GM18873 (cell line): ENCODE data around the gene OR5D16.
"Not testable (repeated sequence)": the region's sequence is repeated elsewhere in the genome, so short reads cannot be mapped to it uniquely, and the experiment has no call there.

Source experiments
- ATAC-seq: cut with Tn5 transposase; IDR thresholded peaks from one replicate; pipeline ENCODE4 v1.9.1; 2021; ENCODE audit warnings: mild to moderate bottlenecking, moderate library complexity, moderate number of reproducible peaks; ENCODE audit not compliant: unreplicated experiment, low FRiP score

The OR5D16 gene

DNA sequence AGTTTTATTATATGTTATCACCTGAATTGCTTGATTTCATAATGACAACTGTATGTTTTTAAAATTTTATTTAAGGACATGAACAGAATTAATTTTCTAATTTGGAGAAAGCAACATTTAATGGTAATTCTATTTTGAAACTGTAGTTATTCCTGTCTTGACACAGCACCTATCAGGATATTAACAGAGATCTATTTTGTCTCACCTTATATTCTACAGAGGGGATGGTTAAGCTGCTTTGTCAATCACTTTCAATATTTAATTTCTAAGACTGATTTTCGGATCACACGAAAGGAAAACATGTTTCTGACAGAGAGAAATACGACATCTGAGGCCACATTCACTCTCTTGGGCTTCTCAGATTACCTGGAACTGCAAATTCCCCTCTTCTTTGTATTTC lies at the start of gene OR5D16:
OR5D16 (plus strand) TSS at position 301 of the 400 bp plus-strand sequence; CDS start at position 301, 0 bp downstream.
- ATAC-seq = no peak

DNA sequence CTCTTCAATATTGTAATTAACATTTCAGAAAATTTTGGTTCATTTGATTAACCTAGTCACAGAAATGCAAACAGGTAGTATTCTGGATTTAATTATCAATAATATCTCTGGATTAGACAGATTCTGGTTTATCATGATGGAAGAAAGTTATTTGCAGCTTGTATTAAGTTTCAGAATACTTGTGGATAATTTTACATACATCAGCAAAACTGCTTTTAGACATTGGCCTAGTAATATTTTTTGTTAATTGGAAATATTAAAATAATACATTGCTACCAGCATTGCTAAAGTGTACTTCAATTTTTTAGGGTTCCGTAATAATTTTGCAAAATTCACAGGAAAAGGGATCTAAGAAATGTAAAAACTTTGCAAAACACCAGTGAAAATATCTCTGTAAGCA lies 46.9 kb upstream of the OR5D16 start:
- ATAC-seq = no peak

DNA sequence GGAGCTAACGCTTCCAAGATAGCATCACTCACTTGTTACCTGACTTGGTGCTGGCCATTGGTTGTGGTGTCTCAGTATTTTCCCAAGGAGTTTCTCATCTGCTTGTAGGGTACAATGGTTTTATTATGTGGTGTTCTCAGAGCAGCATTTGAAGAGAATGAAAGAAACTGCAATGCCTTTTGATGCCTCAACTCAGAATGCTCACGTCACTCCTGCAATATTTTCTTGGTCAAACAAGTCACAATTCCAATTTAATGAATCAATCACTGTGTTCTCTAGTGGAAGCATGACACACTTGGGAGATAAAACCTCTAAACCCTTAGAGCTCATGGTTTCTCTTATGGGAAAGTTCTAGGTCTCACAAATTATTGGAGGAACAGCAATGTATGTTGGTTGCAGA lies 45.2 kb upstream of the OR5D16 start:
- no peak for ATAC-seq

DNA sequence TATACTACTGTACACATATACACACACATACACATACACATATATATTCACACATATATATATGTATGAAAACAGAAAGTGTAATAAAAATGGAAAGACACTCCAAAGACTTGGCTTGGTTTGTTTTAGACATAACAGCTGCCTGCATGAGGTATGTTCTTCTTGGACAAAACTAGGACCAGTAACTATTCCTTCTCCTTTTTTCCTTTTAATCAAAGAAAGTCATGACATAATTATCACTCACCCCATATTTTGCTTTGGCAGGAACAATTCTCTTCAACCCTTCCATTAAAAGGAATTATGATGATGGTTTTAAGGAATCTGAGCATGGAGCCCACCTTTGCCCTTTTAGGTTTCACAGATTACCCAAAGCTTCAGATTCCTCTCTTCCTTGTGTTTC lies 43.3 kb upstream of the OR5D16 start, which contains the start of gene OR5D14:
OR5D14 (plus strand) TSS at position 301 of the 400 bp plus-strand sequence; CDS start at position 301, 0 bp downstream.
- no peak for ATAC-seq

DNA sequence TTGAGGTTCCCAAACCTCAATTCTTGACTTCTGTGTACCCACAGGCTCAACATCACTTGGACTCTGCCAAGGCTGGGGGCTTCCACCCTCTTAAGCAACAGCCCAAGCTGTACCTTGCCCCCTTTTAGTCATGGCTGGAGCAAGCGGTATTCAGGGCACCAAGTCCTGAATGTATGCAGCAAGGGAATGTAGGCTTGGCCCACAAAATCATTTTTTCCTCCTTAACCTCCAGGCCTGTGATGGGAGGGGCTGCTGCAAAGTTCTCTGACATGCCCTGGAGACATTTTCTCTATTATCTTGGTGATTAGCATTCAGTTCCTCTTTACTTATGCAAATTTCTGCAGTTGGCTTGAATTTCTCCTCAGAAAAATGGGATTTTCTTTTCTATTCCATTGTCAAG lies 32.3 kb upstream of the OR5D16 start:
- no peak for ATAC-seq

DNA sequence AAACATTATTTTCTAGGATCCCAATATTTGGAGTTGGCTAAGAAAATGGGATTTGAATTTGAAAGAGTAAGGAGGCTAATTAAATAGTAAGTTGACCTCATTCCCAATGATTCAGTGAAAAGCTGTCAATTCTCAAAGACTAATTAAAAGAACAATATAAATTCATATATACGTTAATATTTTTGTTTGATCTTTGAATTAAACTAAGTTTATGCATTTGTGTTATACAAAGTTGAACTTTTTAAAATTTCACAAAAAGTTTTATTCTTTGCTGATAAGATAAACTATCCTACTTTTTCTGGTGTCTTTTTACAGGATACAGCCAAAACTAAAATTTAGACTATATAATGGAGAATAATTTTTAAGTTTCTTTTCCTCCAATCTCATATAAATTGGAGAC lies 27.5 kb upstream of the OR5D16 start, which contains the start of gene OR5L1:
OR5L1 (plus strand) TSS at position 301 of the 400 bp plus-strand sequence. CDS start 100 bp downstream, outside the sequence.
- ATAC-seq = no peak

DNA sequence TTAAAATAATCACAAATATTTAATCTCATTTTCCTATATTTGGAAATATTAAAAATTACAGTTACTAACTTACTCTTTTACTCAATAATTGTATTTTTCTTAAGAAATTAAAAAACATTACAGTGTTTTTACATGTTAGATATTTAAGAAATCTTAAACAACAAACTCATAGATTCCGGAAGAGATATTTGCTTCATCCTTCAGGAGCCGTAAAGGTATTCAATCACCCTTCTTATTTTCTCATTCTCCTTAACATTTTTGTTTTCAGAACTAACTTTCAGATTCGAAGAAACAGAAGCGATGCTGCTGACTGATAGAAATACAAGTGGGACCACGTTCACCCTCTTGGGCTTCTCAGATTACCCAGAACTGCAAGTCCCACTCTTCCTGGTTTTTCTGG lies 19.2 kb upstream of the OR5D16 start, which contains the start of gene OR5D18:
OR5D18 (plus strand) TSS at position 301 of the 400 bp plus-strand sequence; CDS start at position 301, 0 bp downstream.
- no peak for ATAC-seq

DNA sequence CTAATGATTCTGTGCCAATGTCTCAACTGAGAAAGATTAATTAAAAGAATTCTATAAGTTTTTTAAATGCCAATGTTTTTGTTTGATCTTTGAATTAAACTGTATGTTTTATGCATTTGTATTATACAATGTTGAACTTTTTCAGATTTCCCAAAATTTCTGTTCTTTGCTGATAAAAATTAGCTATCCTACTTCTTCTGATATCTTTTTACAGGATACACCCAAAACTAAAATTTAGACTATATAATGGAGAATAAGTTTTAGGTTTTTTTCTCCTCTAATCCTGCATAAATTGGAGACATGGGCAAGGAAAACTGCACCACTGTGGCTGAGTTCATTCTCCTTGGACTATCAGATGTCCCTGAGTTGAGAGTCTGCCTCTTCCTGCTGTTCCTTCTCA lies 11.6 kb upstream of the OR5D16 start, which contains the start of gene OR5L2:
OR5L2 (plus strand) TSS at position 301 of the 400 bp plus-strand sequence; CDS start at position 301, 0 bp downstream.
- no peak for ATAC-seq

DNA sequence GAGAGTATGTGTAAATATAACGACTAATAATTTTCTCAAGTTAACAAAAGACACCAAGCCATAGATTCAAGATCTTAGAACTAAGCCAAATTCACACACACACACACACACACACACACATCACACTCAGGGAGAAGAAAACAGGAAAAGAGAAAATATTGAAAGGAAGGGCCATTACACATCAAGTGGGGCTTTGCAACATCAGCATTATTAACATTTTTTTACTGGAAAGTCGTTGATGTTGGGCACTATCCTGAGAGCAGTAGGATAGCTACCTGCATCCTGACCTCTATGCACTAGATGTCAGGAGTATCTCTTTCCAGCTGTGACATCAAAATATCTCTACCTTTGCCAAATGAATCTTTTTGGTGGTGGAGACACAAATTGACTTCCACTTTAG lies 8.9 kb downstream of the OR5D16 start:
- ATAC-seq = no peak

DNA sequence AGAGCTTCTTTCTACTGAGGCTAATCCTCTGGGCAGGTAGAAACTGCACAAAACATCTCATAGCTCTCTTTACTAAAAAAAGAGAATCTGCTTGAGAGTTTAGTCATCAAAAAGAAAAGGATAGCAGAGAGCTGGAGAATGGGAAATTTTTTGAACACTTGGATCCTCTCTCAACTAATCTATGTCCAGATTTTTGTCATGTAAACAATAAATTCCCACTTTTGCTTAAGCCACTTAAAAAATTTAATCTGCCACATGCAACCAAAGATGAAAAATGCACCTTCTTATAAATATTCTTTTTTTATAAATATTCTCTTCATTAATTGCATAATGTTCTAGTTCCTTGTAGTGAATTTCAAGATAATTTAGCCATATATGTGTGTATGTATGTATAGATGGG lies 10.5 kb downstream of the OR5D16 start:
- ATAC-seq = no peak

DNA sequence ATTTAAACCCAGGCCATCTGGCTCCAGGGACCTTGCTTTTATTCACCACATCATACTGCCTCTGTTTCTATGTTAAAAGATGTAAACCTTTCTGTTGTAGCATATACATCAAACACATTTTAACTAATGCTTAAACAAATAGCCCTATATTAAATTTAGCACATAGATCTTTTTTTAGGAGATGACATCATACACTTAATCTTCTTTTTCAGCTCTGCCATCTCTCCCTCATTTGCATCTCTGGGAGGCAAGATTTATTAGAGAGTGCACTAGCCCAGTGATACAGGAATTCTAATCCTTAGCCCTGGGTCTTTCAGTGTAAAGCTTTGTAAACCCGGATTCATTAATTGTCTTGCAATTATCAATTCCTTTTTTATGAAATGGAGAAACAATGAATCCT lies 13.6 kb downstream of the OR5D16 start:
- ATAC-seq = no peak

DNA sequence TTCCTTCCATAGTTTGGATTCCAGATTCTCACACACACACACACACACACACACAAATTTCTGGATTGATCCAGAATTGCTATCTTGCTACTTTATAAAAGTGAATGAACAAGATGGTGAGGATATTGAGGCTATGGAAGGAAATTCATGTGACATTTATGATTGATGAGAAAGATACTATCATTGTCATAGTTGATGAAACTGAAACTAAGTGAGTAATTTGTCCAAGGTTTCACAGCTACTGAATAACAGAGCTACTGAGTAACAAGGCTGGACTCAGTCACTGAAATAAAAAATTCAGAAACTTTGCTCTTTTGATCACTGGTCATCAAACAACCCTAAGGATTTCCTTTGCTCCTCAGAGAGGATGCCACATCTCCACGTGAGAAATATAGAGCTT lies 16.2 kb downstream of the OR5D16 start:
- no peak for ATAC-seq

DNA sequence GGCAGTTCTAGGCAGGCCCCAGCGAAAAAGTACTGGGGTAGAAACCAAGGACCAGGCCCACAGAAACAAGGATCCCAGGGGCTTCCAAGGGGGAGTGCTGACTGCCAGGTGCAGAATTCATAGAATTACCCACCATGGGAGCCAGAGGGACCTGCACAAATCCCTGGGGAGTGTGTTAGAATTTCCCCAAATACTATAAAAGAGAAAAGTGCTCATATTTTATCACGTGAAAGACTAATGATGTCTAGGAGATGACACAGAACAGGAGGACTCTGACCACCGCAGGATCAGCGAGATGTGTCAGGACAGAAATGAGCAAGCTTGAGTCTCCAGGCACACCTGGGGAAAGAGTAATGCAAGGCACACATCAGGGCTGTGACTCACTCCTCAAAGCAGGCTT lies 28.8 kb downstream of the OR5D16 start:
- ATAC-seq = not testable (repeated sequence)

DNA sequence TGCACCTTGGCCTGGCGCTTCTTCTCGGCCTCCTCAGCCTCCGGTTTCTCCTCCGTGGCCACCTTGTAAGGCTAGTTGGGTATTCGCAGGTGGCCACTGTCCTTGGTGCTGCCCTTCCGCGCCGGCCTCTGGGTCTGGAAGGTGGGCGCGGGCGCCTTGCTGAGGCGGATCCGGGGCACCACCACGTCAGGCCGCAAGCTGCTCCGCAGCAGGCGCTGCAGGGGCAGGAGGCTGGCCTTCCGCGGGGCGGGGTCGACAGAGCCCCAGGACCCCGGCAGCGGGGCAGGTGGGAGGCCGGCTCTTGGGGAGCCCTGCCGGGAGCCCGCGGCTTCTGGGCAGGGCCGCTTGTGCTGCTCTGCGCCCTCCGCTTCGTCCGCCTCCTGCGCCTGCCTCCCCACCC lies 34.2 kb downstream of the OR5D16 start:
- not testable (repeated sequence) for ATAC-seq

DNA sequence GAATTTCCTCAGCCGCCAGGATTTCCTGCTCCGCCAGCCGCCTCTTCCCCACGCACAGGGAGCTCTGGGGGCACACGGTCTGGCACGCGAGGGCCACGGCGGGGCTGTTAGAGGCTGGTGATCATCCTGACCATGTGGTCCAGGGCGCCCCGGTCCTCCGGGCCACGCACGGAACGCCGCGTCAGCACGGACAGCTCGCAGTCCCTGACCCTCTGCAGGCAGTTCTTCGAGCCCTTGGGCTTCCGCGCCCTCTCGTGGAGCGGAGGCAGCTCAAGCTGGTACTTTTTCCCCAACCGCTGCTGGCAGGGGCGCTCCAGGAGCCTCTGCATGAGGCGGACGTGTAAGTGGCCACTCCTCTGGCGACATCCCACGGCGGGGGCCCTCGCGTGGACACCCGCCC lies 34.6 kb downstream of the OR5D16 start:
- ATAC-seq = not testable (repeated sequence)

DNA sequence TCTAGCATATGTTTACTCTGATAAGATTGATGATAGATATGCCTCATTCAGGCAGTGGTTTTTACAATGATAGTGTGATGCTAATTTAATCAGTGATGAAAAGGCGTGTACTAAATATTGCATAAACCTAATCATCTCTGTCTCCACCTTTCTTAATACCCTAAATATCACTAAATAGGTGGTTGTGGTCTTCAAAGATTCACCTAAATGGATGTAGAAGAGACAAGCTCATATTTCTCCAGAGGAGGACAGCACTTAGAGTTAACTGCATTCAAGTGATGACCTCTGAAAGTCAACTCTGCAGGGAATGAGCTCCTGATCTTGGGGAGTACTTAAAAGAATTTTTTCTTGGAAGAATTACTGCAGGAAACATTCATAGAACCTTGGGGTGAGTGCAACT lies 44.4 kb downstream of the OR5D16 start, which contains the start of gene TRIM51:
TRIM51 (plus strand) TSS at position 301 of the 400 bp plus-strand sequence. CDS start 2,132 bp downstream, outside the sequence.
- ATAC-seq = not testable (repeated sequence)

DNA sequence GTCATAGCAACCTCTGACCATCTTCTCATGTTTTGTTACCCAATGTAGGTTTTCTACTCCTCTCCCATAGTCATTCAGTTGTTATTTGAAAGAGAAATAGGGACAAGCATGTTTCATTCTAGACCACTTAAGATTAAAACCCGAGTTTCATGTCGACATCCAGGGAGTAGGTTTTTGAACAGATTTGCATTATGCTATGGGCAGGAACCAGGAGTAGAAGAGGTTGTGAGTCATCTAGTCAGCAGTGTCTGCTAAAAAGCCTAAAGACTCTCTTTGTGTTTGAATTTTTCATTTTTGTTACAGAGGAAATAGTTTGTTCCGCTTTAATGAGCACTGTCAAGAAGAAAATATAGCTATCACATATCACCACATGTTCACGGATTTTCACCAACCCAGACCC lies 46.4 kb downstream of the OR5D16 start:
- not testable (repeated sequence) for ATAC-seq

DNA sequence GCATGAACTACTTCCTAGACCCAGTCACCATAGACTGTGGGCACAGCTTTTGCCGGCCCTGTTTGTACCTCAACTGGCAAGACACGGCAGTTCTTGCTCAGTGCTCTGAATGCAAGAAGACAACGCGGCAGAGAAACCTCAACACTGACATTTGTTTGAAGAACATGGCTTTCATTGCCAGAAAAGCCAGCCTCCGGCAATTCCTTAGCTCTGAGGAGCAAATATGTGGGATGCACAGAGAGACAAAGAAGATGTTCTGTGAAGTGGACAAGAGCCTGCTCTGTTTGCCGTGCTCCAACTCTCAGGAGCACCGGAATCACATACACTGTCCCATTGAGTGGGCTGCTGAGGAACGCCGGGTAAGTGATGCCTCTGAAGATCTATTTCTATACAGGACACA lies 46.9 kb downstream of the OR5D16 start:
- not testable (repeated sequence) for ATAC-seq
